CD4-positive, alpha-beta T cell treated with Interleukin-6 at 100 ng/mL for 8 hours (primary cell): Measurements from ENCODE around the gene AMIGO1.

ENCODE experiments used
- DNase-seq: peaks from one replicate; pipeline ENCODE4 v3.0.0-alpha.2; 2020; ENCODE audit warnings: mixed read lengths, low spot score

The AMIGO1 gene

GRCh38 chr1:109454497-109455133, 54.9 kb downstream of the AMIGO1 start:
- no peak for DNase-seq
